OCI-M2 (cell line): ENCODE data around the gene CPA4.

Experiments used
- DNase-seq: peaks from one replicate; lab custom pipeline; 2025; ENCODE audit not compliant: unreplicated experiment; lab: John Stamatoyannopoulos, UW

CPA4 gene

GRCh38 chr7:130363026-130363847 is 70.3 kb downstream of the CPA4 start:
- no peak for DNase-seq

- no peak for DNase-seq
These were observed 71.5 kb downstream of the CPA4 start for GRCh38 chr7:130364451-130364850.

- no peak for DNase-seq
These were observed 72.1 kb downstream of the CPA4 start for GRCh38 chr7:130365088-130365487.

GRCh38 chr7:130365511-130366441 is 72.8 kb downstream of the CPA4 start:
- no peak for DNase-seq

- DNase-seq, result no peak
These were observed 73.6 kb downstream of the CPA4 start for GRCh38 chr7:130366564-130366963.

GRCh38 chr7:130367088-130367755 is 74.3 kb downstream of the CPA4 start:
- DNase-seq, result no peak

- DNase-seq, result no peak
These were observed 75.1 kb downstream of the CPA4 start for GRCh38 chr7:130367836-130368746.

GRCh38 chr7:130369110-130369711 is 76.2 kb downstream of the CPA4 start:
- DNase-seq, result no peak

GRCh38 chr7:130369831-130370550 is 77.0 kb downstream of the CPA4 start:
- DNase-seq, result no peak

GRCh38 chr7:130371046-130371445 is 78.1 kb downstream of the CPA4 start:
- DNase-seq, result no peak

- DNase-seq, result no peak
These were observed 79.6 kb downstream of the CPA4 start for GRCh38 chr7:130372402-130373165.
